Effector memory CD4-positive, alpha-beta T cell (primary cell): Measurements from ENCODE around the gene CEP112.
"Not testable (repeated sequence)": the region's sequence is repeated elsewhere in the genome, so short reads cannot be mapped to it uniquely, and the experiment has no call there.

Experiments used
- DNase-seq, 3 donors: peaks; one replicate each; pipeline ENCODE4 v3.0.0-alpha.2; 2020
- H3K27ac ChIP-seq: 2 replicates; pipeline ENCODE4 v1.7.0; 2013; ENCODE audit warnings: mild to moderate bottlenecking, low read length, moderate library complexity; ENCODE audit not compliant: insufficient read depth, poor library complexity, severe bottlenecking
- H3K27me3 ChIP-seq: replicated peaks from 2 replicates; pipeline ENCODE4 v1.7.0; 2013; ENCODE audit warnings: mild to moderate bottlenecking, low read length; ENCODE audit not compliant: insufficient read depth, control insufficient read depth, poor library complexity, severe bottlenecking
- H3K36me3 ChIP-seq: 2 replicates; pipeline ENCODE4 v1.7.0; 2013; ENCODE audit warnings: mild to moderate bottlenecking, low read length, moderate library complexity; ENCODE audit not compliant: control insufficient read depth, insufficient read depth
- H3K4me1 ChIP-seq: 2 replicates; pipeline ENCODE4 v1.7.0; 2013; ENCODE audit warnings: low read length, mild to moderate bottlenecking; ENCODE audit not compliant: control insufficient read depth, insufficient read depth, poor library complexity, severe bottlenecking
- H3K4me3 ChIP-seq: 2 replicates; pipeline ENCODE4 v1.7.0; 2013; ENCODE audit warnings: low read length, low read depth, mild to moderate bottlenecking; ENCODE audit not compliant: insufficient read depth, poor library complexity, severe bottlenecking
- H3K9me3 ChIP-seq: 2 replicates; pipeline ENCODE4 v1.7.0; 2013; ENCODE audit warnings: mild to moderate bottlenecking, low read length, moderate library complexity; ENCODE audit not compliant: control insufficient read depth

The CEP112 gene

DNA sequence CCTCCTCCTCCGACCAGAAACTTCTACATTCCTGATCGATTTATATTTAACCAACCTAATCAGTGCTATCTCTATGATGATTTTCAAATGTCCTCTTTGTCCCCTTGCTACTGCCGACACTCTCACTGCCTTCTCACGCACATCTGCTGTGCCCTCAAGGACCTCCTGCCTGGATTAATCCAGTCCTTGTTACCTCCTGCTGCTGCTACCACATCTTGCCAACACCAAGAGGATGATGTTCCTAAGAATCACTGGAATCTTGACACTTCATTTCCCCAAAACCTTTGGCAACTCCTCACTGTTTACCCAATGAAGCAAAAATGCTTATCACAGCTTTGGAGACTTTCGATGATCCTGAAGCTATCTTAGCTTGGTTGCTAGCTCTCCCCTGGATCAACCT lies 343.2 kb downstream of the CEP112 start:
- no peak for DNase-seq
- H3K36me3 ChIP-seq, result no peaks in the 10 kb centered on the region
- H3K4me1 ChIP-seq, result no peaks in the 10 kb centered on the region
- H3K27ac ChIP-seq, result no peak overlapping the region
- H3K27me3 ChIP-seq, result no peaks in the 10 kb centered on the region
- H3K9me3 ChIP-seq, result no peaks in the 10 kb centered on the region
- H3K4me3 ChIP-seq, result no peak overlapping the region

DNA sequence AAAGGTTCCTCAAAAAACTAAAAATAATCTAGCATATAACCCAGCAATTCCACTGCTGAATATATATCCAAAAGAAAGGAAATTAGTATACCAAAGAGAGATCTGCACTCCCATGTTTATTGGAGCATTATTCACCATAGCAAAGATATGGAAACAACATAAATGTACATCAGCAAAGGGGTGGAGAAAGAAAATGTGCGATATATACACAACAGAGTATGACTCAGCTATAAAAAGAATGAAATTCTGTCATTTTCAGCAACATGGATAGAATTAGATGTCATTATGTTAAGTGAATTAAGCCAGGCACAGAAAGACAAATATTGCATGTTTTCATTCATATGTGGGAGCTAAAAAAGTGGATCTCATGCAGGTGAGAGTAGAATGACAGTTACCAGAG lies 350.8 kb downstream of the CEP112 start:
- H3K4me1 ChIP-seq, result no peaks in the 10 kb centered on the region
- H3K36me3 ChIP-seq, result no peaks in the 10 kb centered on the region
- no peak for DNase-seq
- no peak overlapping the region for H3K27ac ChIP-seq
- H3K4me3 ChIP-seq, result no peak overlapping the region
- no peaks in the 10 kb centered on the region for H3K9me3 ChIP-seq
- H3K27me3 ChIP-seq, result no peaks in the 10 kb centered on the region

DNA sequence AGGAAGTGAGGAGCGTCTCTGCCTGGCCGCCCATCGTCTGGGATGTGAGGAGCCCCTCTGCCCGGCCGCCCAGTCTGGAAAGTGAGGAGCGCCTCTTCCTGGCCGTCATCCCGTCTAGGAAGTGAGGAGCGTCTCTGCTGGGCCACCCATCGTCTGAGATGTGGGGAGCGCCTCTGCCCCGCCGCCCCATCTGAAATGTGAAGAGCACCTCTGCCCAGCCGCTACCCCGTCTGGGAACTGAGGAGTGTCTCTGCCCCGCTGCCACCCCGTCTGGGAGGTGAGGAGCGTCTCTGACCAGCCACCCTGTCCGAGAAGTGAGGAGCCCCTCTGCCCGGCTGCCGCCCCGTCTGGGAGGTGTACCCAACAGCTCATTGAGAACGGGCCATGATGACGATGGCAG lies 354.7 kb downstream of the CEP112 start:
- H3K4me1 ChIP-seq, H3K4me3 ChIP-seq, DNase-seq, H3K36me3 ChIP-seq, H3K27me3 ChIP-seq, H3K27ac ChIP-seq, H3K9me3 ChIP-seq: not testable (repeated sequence)

DNA sequence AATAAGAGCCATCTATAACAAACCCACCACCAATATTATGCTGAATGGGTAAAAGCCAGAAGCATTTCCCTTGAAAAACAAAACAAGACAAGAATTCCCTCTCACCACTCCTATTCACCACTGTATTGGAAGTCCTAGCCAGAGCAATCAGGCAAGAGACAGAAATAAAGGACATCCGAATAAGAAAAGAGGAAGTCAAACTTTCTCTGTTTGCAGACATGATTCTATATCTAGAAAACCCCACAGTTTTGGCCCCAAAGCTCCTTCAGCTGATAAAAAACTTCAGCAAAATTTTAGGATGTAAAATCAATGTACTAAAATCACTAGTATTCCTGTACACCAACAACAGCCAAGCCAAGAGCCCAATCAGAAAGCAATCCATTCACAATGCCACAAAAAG lies 358.7 kb downstream of the CEP112 start:
- Histone ChIP-seq H3K9me3 (peaks cover 3% of the 10 kb centered on the region), H3K27me3 (no peaks in the 10 kb centered on the region), H3K4me3 (no peak overlapping the region), H3K4me1 (no peaks in the 10 kb centered on the region), H3K36me3 (no peaks in the 10 kb centered on the region), H3K27ac (no peak overlapping the region)
- DNase-seq, result no peak

DNA sequence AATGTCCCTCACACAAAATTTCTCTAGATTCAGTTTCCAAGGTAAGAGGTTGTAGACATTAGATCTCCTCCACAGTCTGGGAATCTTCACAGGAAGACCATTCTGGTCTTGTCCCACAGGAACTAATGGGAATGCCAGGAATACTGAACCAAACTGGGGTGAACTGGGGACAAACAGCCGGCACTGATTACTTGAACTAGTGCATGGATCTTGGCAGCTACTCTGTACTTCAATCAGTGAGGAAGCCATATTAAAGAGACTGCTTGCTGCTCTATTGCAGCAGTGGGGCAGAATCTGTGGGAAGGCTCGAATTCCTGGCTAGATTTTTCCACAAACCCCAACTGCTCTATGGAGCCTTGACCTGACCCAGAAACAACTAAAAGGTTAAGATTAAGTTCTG lies 361.6 kb downstream of the CEP112 start:
- Histone ChIP-seq H3K36me3 (no peaks in the 10 kb centered on the region), H3K9me3 (peaks cover 3% of the 10 kb centered on the region), H3K27ac (no peak overlapping the region), H3K4me3 (no peak overlapping the region), H3K4me1 (no peaks in the 10 kb centered on the region), H3K27me3 (no peaks in the 10 kb centered on the region)
- DNase-seq, result no peak

DNA sequence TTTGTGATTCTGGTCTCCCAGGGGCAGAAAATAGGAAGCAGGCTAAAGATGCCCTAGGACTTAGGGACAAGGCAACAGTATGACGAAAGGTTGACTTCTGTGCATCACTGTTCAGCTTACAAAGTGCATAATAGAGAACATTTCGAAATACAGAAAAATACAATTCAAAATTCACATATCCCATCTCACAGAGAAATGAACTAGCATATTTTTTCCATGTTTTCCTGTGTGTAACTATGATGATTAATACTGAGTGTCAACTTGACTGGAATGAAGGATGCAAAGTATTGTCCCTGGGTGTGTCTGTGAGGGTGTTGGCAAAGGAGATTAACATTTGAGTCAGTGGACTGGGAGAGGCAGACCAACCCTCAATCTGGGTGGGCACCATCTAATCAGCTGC lies 365.4 kb downstream of the CEP112 start:
- not testable (repeated sequence) for H3K27ac ChIP-seq, DNase-seq, H3K36me3 ChIP-seq, H3K4me1 ChIP-seq, H3K4me3 ChIP-seq, H3K9me3 ChIP-seq, H3K27me3 ChIP-seq

DNA sequence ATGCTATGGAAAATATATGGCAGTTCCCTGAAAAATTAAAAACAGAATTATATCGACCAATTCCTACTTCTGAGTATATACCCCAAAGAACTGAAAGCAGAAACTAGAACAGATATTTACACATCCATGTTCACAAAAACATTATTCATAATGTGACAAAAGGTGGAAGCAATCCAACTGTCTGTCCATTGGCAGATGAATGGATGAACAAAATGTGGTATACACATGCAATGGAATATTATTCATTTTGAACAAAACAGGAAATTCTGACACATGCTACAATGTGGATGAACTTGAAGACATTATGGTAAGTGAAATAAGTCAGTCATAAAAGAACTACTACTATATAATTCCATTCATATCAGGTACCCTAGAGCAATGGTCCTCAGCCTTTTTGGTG lies 367.0 kb downstream of the CEP112 start:
- DNase-seq, result no peak
- H3K27me3 ChIP-seq, result no peaks in the 10 kb centered on the region
- no peak overlapping the region for H3K27ac ChIP-seq
- H3K4me3 ChIP-seq, result no peak overlapping the region
- H3K9me3 ChIP-seq, result peaks cover under 1% of the 10 kb centered on the region
- H3K36me3 ChIP-seq, result no peaks in the 10 kb centered on the region
- no peaks in the 10 kb centered on the region for H3K4me1 ChIP-seq

DNA sequence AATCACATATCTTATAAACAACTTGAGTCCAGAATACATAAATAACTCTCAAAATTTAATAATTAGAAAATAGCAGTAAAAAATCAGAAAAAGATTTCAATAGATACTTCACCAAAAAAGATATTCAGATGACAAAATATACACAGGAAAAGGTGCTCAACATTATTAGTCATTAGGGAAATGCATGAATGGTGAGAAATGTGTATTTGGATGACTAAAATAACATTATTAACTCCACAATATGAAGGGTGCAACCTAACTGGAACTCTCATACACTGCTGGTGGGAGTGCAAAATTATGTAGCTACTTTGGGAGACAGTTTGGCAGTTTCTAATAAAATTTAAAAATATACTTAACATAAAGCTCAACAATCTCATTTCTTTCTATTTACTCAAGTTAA lies 368.2 kb downstream of the CEP112 start:
- Histone ChIP-seq H3K36me3 (no peaks in the 10 kb centered on the region), H3K9me3 (no peaks in the 10 kb centered on the region), H3K27ac (no peak overlapping the region), H3K4me1 (no peaks in the 10 kb centered on the region), H3K4me3 (no peak overlapping the region), H3K27me3 (no peaks in the 10 kb centered on the region)
- no peak for DNase-seq

DNA sequence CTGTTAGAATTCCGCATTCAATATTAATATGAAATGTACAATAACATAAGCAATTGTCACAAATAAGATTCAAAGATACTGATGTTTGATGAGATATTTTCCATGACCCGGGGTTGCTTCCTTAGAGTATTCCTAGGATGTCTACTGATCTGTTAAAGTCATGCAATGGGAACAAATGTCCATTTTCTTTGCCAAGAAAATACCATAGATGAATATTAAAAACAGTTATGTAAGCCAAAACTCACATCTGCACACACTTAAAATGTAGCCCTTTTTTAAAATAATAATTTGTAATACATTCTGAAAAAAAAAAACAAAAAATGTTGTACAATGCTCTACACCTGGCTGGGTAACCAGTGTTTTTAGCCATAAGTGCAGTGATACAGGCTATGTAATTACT lies 371.1 kb downstream of the CEP112 start:
- no peaks in the 10 kb centered on the region for H3K9me3 ChIP-seq
- no peaks in the 10 kb centered on the region for H3K36me3 ChIP-seq
- H3K4me3 ChIP-seq, result no peak overlapping the region
- H3K27me3 ChIP-seq, result no peaks in the 10 kb centered on the region
- no peak overlapping the region for H3K27ac ChIP-seq
- H3K4me1 ChIP-seq, result no peaks in the 10 kb centered on the region
- DNase-seq, result no peak

DNA sequence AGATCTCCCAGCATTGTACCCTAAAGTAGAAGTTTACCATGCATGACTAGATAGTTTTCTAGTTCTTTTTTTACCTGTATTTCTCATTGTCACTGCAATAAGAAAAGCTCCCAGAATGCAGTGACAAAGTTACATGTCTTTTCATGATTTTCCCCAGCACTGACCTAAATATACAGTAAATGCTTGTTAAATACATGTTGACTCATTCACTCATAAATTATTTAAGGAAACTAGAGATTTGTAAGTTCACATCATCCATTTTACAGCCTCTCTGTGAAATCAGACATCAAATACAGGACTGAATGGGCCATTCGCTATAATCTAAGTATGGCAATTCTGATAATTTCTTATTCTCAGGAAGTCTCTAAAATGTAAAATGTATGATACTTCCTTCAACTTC lies 371.6 kb downstream of the CEP112 start:
- H3K36me3 ChIP-seq, result no peaks in the 10 kb centered on the region
- no peaks in the 10 kb centered on the region for H3K4me1 ChIP-seq
- no peak overlapping the region for H3K27ac ChIP-seq
- no peaks in the 10 kb centered on the region for H3K27me3 ChIP-seq
- DNase-seq, result no peak
- no peak overlapping the region for H3K4me3 ChIP-seq
- no peaks in the 10 kb centered on the region for H3K9me3 ChIP-seq

DNA sequence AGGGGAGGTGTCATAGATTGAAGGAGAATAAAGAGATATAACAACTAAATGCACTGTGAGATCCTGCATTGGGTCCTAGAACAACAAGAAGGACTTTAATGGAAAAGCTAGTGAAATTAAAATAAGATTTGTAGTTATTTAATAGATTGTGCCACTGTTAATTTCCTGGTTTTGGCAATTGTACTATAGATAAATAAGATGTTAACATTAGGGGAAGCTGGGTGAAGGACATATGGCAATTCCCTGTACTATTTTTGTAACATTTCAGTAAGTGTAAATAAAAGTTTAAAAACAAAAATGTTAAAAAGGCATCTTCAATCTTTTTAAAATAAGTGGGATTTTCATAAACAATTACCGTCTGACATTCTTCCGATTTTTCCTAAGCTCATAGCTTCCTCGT lies 372.1 kb downstream of the CEP112 start:
- H3K27ac ChIP-seq, result no peak overlapping the region
- no peaks in the 10 kb centered on the region for H3K9me3 ChIP-seq
- no peaks in the 10 kb centered on the region for H3K4me1 ChIP-seq
- no peak overlapping the region for H3K4me3 ChIP-seq
- no peaks in the 10 kb centered on the region for H3K36me3 ChIP-seq
- H3K27me3 ChIP-seq, result no peaks in the 10 kb centered on the region
- no peak for DNase-seq
